GM18951 (cell line): ENCODE results near the gene BCL10.

Source experiments
- POLR2A ChIP-seq: IDR thresholded peaks from 4 replicates; pipeline ENCODE4 v1.6.1; 2011; ENCODE audit warnings: mild to moderate bottlenecking; ENCODE audit not compliant: insufficient read length, insufficient read depth; ENCODE audit errors: extremely low read depth
- in situ Hi-C: fragments of 300-500 bp; cut with MboI; formaldehyde crosslinking; loops from one replicate; pipeline ENCODE4 v1.12.0; 2022; ENCODE audit warnings: low sequenced_read_pairs, mixed read lengths, inconsistent platforms; ENCODE audit not compliant: unreplicated experiment

Gene BCL10

DNA sequence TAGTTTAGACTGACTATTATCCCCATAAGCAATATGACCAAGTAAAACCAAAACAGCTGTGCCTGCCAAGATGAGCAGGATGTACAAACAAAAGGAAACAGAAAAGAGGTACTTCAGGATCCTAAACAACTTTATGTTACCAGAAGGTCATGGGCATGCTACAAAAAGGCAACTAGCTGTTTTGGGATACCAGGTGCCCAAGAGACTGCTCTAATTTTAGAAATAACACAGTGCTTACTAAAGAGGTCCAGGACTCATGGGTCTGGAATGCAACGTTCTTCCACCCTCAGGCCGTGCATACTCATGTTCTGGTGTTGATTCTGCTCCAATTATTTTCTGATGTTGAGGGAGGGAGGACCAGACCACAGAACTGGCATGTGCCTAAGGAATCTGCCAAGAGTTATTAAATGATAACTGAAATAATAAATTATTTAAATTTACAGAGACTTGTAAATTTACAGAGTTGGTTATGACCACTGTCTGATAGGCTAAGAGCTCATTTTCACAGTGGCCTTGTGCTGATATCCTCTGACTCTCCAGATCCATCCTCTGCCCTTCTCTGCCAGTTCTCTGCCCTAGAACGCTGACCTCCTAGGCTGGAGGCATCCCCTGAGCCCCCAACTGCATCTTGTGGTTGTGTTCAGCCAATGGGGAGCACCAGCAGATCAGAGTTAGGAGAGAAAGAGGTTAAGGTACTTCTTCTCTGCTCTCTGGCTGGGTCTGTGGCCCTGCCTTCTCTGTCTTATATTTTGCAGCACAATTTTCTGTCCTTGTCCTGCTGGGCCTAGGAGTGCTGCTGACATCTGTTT lies 37.7 kb upstream of the BCL10 start:
- TF ChIP-seq POLR2A = no peak
- in situ Hi-C loops = loop anchor here (10.0 kb wide), 1 partner anchor 281 kb away; no protein-coding TSS in a partner anchor

DNA sequence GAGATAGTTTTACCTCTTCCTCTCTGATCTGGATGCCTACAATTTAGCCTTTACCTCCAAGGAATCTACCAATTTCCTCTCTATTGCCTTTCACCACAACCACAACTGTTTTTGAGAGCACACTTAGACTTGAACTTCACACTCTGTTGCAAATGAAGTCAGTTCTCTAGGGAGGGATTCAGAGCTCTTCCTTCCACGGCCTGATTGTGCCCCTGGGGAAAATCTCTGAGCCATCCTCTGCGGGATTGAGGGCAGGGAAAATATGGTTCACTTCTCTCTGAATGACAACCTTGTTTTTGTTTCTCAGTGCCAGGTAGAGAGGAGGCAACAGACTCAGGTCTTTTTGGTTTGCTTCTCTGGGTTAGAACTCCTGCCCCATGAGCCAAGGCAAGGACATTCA lies 35.4 kb upstream of the BCL10 start:
- in situ Hi-C loops = loop anchor here (10.0 kb wide), 1 partner anchor 283 kb away; no protein-coding TSS in a partner anchor

DNA sequence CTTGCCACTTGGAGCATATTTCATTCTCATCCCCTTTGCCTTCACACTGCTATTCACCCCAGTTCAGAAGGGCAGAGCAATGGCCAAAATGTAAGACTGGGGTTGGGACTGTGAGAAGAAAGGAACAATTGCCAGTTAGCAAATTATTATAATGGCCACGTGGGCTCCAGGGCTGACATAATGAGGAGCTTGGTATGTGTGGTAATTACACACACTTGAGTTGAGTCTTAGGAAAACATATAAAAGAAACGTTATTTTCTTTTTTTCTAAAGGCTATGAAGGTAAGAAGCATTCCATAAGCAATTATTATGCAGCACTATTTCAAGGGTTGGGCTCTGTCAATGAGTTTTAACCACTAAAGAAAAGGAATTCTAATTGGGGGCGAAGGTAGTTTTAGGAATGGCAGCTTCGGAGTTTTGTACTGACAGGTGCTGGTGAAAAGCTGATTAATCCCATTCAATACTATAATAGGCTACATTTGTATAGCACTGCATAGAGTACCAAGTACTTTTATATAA lies 32.5 kb upstream of the BCL10 start:
- TF ChIP-seq POLR2A = no peak
- in situ Hi-C loops = loop anchor here (10.0 kb wide), 1 partner anchor 386 kb away; no protein-coding TSS in a partner anchor

More for the DNA sequence above, 35.4 kb upstream of the BCL10 start:
- no peak for TF ChIP-seq POLR2A

DNA sequence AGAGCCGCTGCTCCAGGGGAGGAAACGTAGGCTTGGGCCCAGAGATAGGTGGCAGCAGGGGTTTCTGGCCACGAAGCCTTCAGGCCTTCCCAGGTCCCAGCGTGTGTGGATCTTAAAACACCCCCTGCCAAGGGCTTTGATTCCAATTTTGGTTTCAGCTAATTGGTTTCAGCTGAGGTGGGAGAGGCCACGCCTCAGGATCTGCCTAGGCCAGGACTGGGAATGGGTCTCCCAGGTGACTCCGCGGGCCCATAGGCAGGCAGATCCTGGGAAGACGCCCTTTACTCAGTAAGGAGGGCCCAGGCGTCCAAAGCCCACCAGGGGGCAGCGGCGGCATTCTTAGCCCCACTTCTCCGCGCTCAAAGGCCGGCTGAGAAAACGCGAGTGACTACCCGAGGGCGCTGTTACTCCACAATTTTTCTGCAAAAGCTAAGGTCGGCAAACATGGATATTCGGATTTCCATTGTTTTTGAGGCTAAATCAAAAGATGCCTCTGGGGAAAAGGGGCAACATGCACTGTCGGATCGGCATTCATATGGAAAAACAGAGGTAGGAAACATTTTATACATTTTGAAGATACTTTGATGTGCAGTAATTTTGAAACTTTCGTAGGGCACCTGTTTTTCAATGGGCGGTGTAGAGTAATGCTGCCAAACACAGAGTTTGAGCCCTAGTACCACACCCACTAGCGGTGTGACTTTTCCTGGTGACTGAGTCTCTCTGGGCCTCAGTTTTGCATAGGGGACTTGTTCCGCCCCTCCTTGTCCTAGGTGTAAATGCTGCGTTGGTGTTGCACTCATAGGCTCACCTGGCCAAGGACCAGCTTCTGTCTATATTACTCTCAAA lies 31.8 kb upstream of the BCL10 start:
- in situ Hi-C loops = loop anchor here (10.0 kb wide), 1 partner anchor 387 kb away; no protein-coding TSS in a partner anchor
- TF ChIP-seq POLR2A = no peak

DNA sequence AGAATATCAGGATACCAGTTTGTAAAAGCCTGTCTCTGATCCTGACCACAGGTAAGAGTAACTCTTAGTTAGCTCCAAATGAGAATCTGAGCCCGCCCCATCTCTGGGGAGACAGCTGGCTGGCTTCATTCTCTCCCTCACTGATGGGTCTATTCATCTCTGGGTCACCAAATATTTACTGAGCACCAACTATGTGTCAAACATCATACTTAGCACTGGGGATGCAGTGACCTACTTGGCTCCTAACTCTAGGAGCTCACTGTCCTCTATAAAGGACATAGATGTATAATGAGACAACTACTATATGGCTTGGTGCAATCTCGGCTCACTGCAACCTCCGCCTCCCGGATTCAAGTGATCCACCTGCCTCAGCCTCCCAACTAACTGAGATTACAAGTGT lies 29.8 kb upstream of the BCL10 start:
- in situ Hi-C loops = loop anchor here (10.0 kb wide), 1 partner anchor 389 kb away; no protein-coding TSS in a partner anchor
- no peak for TF ChIP-seq POLR2A

DNA sequence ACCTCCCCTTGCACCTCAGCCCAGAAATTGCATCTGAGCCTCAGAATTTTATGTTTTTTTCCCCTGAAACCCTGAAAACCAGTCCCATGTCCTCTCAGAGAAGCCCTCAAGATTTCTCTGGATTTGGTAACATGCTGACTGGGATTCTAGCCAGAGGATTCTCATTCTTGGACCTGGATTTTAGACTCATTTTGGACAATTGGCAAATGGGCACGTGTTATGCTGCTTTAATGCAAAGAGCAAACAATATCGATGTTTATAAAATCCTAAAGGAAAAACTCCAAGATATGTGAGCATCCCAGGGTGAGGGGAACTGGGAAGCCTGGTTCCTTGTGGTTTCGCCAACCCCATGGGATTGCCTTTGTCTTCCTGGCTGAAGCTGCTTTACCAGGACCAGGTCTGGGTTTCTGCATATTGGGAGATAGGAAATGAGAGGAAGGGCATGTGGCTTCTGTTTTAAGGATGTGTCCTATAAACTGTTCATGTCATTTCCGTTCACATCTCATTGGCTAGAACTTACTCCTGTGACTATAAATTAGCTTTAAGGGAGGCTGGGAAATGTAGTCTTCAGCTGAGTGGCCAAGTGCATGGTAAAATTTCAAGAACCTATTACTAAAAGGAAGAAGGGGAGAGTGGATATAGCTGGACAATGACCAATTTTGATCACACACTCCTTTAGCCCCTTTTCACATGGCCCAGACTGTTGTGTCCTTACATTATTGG lies 27.2 kb upstream of the BCL10 start:
- in situ Hi-C loops = loop anchor here (10.0 kb wide), 1 partner anchor 391 kb away; no protein-coding TSS in a partner anchor
- TF ChIP-seq POLR2A = no peak

DNA sequence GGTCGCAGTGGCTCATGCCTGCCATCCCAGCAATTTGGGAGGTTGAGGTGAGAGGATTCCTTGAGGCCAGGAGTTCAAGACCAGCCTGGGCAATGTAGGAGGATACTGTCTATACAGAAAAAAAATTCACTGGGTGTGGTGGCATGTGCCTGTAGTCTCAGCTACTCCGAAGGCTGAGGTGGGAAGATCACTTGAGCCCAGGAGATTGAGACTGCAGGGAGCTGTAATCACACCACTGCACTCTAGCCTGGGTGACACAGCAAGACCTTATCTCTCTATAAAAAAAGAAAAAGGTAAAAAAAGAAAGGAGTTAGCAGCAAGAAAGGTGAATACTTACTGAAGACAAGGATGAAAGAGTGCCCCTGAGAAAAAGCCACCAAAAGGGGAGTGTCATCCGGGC lies 23.7 kb upstream of the BCL10 start:
- in situ Hi-C loops = loop anchor here (10.0 kb wide), 1 partner anchor 395 kb away; no protein-coding TSS in a partner anchor
- no peak for TF ChIP-seq POLR2A

DNA sequence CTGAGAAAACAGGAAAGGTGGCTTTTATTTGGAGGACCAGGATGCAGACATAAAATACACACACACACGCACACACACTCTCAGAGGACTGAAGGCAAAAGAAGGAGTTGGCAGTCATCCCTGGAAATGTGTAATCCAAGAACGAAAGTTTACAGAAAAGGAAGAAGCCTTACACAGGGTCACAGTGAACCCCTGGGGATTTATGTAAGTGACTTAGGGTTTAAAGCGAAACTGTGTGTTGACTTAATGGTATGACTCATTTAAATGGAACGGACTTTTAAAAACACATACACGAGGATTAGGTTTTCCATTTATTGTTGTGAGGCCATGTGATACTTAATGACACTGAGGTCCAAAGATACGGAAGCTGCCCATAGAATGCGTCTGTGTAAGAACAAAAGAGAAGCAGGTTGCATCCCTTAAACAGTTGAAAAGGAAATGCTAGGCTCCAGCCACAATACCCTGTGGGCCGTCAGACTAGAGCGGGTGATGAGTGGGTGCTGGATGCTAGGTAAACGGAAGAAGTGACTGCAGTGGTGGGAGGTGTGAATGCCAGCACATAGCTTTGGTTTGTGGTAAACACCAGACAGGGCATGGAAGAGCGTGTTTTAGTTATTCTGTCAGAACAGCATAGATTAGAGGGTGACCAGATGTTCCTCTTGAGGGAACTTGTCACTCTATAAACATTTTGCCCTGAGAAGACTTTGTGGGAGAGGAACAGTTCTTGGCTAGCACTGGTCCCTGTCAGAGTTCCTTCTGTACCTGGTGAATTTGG lies 21.6 kb upstream of the BCL10 start:
- no peak for TF ChIP-seq POLR2A
- in situ Hi-C loops = no loop called here

DNA sequence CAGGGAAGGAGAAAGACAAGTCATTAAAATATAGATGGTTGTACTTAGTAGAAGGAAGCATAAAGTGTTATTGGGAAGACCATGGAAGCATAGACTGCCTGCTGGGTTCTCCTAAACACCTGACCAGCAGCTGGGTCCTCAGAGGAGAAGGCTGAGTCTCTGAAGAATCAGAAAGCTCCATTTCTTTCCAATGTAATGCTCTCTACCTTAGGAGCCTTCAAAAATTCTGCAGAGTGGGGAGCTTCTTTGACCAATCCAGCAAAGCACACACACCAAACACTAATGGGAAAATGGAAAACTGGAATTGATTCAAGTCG lies 21.1 kb upstream of the BCL10 start:
- in situ Hi-C loops = no loop called here
- no peak for TF ChIP-seq POLR2A

DNA sequence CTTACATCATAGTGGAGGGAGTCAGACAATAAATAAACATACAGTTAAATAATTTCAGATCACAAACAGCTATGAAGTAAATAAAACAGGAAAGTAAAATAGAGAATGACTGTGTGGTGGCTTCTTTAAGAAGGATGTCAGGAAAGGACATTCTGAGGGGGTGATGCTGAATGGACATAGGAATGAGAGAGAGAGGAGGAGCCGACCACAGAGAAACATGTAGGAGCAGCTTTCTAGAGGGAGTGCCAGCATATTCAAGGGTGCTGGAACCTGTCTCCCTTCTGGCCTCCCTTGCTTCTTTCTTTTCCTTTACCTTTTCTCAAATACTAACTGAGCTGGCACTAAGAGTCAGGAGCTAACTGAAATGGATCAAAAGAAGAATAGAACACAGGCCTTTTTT lies 20.5 kb upstream of the BCL10 start:
- TF ChIP-seq POLR2A = no peak
- in situ Hi-C loops = no loop called here

DNA sequence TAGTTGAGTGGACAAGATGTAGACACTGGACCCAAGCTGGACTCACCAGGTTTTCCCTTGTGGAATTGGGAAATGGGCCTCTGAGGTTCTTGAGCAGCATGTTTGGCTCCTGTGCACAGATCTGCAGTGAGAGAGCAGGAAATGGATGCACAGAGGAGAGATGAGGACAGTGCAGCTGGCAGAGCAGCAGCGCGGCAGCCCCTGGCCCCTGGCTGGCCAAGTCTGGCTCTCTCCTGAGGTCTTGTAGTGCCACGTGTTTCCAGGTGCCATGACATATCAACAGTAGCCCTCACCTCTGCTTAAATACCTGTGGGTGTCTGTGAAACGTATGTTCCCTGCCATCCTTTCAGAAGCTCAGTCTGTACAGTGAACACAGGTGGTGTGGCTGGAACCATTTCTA lies 19.2 kb upstream of the BCL10 start:
- no peak for TF ChIP-seq POLR2A
- in situ Hi-C loops = no loop called here

DNA sequence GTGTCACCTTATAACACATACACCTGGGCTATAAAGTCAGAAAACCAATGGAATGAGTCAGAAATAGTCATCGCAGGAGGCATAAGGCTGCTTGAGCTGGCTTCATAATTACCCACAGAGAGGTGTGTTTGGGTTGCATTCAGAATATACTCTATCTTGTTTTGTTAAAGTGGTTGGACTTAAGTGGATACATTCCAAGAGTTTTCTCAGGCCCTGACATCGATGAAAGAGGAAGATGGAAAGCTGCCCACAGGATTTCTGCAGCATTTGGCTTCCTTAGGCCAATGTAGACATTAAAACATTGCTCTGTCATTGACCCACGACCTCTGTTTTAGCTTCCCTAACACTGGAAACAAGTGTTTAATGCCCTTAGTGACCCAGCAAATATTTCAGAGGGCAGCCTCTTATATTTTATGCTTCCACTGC lies 18.6 kb upstream of the BCL10 start:
- no peak for TF ChIP-seq POLR2A
- in situ Hi-C loops = no loop called here

DNA sequence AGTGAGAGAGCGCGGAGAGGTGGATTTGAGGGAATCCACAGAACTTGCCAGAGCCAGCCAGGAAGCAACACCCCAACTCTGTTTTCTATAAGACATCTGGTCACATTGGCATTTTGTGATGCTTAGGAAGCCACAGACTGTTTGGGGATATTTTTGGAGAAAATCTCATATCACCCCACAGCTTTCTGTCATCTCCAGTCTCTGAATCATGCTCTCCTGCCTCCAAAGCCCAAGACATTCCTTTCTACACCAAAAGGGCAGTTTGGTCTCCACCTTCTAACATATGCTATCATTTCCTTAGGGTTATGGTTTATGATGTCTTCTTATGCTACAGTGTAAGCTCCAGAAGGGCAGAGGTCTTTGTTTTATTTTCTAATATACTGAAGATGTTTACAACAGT lies 14.4 kb upstream of the BCL10 start:
- in situ Hi-C loops = no loop called here
- TF ChIP-seq POLR2A = no peak
